Osteoblast (primary cell): ENCODE data around the gene ASPHD1. TPM values are rescaled to one million over a fixed set of nuclear protein-coding genes. Genes with fewer than 3 reads are reported as not detected.

Experiments used
- DNase-seq: peaks from one replicate; pipeline ENCODE4 v3.0.0; 2011; ENCODE audit warnings: low spot score, mixed read lengths; ENCODE audit not compliant: insufficient read length; ENCODE audit errors: missing footprints
- H2AFZ ChIP-seq: 2 replicates; pipeline ENCODE4 v1.6.0; 2011; ENCODE audit warnings: mild to moderate bottlenecking, low read length
- H3K27ac ChIP-seq: 2 replicates; pipeline ENCODE4 v1.5.1; 2011; ENCODE audit warnings: mild to moderate bottlenecking, low read depth, low read length, moderate library complexity
- H3K27me3 ChIP-seq: 2 replicates; pipeline ENCODE4 v1.6.0; 2012; ENCODE audit warnings: mild to moderate bottlenecking, control low read depth, inconsistent platforms, low read length, moderate library complexity; ENCODE audit not compliant: insufficient read depth
- H3K36me3 ChIP-seq: 2 replicates; pipeline ENCODE4 v1.5.1; 2011; ENCODE audit warnings: mild to moderate bottlenecking, low read length, control low read depth, moderate library complexity; ENCODE audit not compliant: insufficient read depth
- H3K4me1 ChIP-seq: 2 replicates; pipeline ENCODE4 v1.5.1; 2011; ENCODE audit warnings: mild to moderate bottlenecking, low read length, control low read depth, moderate library complexity; ENCODE audit not compliant: insufficient read depth
- H3K4me2 ChIP-seq: 2 replicates; pipeline ENCODE4 v1.6.0; 2011; ENCODE audit warnings: mild to moderate bottlenecking, low read length; ENCODE audit not compliant: insufficient read depth
- H3K4me3 ChIP-seq: fragments of 200-600 bp; sonication (generic); 3 replicates; pipeline ENCODE4 v1.5.1; 2012; ENCODE audit warnings: mild to moderate bottlenecking, low read length, inconsistent platforms; ENCODE audit not compliant: insufficient read depth
- H3K79me2 ChIP-seq: 2 replicates; pipeline ENCODE4 v1.6.0; 2012; ENCODE audit warnings: mild to moderate bottlenecking, low read length, control low read depth, inconsistent platforms; ENCODE audit not compliant: insufficient read depth
- H3K9me3 ChIP-seq: 2 replicates; pipeline ENCODE4 v1.5.1; 2011; ENCODE audit warnings: low read depth, low read length, control low read depth
- H4K20me1 ChIP-seq: 2 replicates; pipeline ENCODE4 v1.6.0; 2012; ENCODE audit warnings: mild to moderate bottlenecking, low read length, control low read depth; ENCODE audit not compliant: insufficient read depth
- total RNA-seq: library from RNA; depleted of rRNA; stranded (reverse); fragments of >200 nt; gene quantifications from 2 replicates; pipeline ENCODE4 v1.2.3, GENCODE V29; 2012
- TF ChIP-seq, protein P1 (sequence below): IDR thresholded peaks from 2 replicates; pipeline ENCODE4 v1.5.1; 2011; ENCODE audit warnings: mild to moderate bottlenecking, low read depth, low read length, moderate library complexity; ENCODE audit errors: extremely low read depth

ASPHD1 gene
- total RNA-seq, 1 donor = 1.8 TPM

DNA sequence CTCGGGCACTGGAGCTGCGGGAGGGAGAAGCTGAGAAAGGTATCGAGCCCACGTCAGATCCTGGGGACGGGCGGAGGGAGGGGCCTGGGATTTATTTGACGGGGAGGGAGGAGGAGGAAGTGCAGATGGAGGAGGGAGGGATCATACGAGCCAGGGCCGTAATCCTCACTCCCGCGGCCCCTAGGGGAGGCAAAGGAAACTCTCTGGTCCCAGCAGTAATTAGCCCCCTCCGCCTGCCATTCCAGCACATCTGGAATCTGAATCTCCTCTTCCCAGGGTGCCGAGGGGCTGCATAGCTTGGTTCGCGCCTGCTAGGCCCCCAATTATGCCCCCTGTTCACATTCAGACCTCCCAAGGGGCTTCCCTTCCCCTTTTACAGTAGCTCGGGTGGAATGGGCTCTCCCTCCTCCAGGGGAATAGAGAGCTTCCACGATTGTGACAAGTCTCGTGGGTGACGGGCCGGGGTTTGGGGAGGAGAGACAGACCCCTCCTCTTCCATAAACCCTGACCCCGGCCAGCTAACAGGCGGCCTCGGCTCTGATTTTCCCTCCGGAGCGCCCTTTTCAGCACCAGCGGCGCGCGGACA is 679 bp upstream of the ASPHD1 start, which contains the start of gene SEZ6L2:
TSS of gene SEZ6L2 (minus strand) at position 35 of the 586 bp plus-strand sequence. CDS start 531 bp downstream, outside the sequence.
- TF ChIP-seq, protein P1, sequence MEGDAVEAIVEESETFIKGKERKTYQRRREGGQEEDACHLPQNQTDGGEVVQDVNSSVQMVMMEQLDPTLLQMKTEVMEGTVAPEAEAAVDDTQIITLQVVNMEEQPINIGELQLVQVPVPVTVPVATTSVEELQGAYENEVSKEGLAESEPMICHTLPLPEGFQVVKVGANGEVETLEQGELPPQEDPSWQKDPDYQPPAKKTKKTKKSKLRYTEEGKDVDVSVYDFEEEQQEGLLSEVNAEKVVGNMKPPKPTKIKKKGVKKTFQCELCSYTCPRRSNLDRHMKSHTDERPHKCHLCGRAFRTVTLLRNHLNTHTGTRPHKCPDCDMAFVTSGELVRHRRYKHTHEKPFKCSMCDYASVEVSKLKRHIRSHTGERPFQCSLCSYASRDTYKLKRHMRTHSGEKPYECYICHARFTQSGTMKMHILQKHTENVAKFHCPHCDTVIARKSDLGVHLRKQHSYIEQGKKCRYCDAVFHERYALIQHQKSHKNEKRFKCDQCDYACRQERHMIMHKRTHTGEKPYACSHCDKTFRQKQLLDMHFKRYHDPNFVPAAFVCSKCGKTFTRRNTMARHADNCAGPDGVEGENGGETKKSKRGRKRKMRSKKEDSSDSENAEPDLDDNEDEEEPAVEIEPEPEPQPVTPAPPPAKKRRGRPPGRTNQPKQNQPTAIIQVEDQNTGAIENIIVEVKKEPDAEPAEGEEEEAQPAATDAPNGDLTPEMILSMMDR = peak; percentile 23
- H3K4me2 ChIP-seq = peak within 1 kb of the TSS; percentile 92
- peak; percentile 95 for DNase-seq
- H3K4me3 ChIP-seq = peak within 1 kb of the TSS; percentile 88
- H3K4me1 ChIP-seq = peaks cover 20% of the 10 kb centered on the region
- H3K36me3 ChIP-seq = peaks cover 4% of the 10 kb centered on the region
- peaks cover 8% of the 10 kb centered on the region for H3K27me3 ChIP-seq
- no peaks in the 10 kb centered on the region for H3K9me3 ChIP-seq
- H4K20me1 ChIP-seq = peaks cover 15% of the 10 kb centered on the region
- peak within 1 kb of the TSS; percentile 79 for H3K27ac ChIP-seq
- H2AFZ ChIP-seq = peak within 1 kb of the TSS; percentile 88
- H3K79me2 ChIP-seq = peaks cover 23% of the 10 kb centered on the region

DNA sequence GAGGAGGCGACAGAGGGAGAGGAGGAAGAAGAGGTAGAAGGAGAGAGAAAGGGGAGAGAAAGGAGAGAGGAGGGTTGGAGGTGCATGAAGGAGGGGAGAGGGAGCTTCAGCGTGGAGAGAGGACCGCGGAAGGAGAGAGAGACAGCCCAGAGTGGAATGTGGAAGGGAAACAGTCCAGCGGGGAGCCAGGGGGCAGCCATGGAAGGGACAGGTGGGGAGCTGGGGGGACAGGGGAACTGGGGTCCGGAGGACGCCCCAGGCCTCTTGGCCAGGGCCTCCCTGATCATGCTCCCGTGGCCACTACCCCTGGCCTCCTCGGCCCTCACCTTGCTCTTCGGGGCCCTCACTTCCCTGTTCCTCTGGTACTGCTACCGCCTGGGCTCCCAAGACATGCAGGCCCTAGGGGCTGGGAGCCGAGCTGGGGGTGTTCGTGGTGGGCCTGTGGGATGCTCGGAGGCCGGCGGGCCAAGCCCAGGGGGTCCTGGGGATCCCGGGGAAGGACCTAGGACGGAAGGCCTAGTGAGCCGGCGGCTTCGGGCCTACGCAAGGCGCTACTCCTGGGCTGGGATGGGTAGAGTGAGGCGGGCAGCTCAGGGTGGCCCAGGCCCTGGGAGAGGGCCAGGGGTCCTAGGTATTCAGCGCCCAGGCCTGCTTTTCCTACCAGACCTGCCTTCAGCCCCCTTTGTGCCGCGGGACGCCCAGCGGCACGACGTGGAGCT is 759 bp downstream of the ASPHD1 start:
- peak overlapping the region; percentile 88 for H2AFZ ChIP-seq
- no peaks in the 10 kb centered on the region for H3K9me3 ChIP-seq
- peaks cover 23% of the 10 kb centered on the region for H3K79me2 ChIP-seq
- H3K4me1 ChIP-seq = peaks cover 20% of the 10 kb centered on the region
- H3K36me3 ChIP-seq = peaks cover 12% of the 10 kb centered on the region
- TF ChIP-seq, protein P1 = no peak
- H3K27me3 ChIP-seq = peaks cover 8% of the 10 kb centered on the region
- H3K4me3 ChIP-seq = peak overlapping the region; percentile 88
- peaks cover 15% of the 10 kb centered on the region for H4K20me1 ChIP-seq
- peak overlapping the region; percentile 92 for H3K4me2 ChIP-seq
- H3K27ac ChIP-seq = peak overlapping the region; percentile 79
- peak; percentile 84 for DNase-seq

DNA sequence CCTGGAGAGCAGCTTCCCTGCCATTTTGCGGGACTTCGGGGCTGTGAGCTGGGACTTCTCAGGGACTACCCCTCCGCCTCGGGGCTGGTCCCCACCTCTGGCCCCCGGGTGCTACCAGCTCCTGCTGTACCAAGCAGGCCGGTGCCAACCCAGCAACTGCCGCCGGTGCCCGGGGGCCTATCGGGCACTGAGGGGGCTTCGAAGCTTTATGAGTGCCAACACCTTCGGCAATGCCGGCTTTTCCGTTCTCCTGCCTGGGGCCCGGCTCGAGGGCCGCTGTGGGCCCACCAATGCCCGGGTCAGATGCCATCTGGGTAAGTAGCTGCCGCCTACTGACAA is 1.3 kb downstream of the ASPHD1 start:
- TF ChIP-seq, protein P1 = no peak
- peaks cover 8% of the 10 kb centered on the region for H3K27me3 ChIP-seq
- no peak overlapping the region for H2AFZ ChIP-seq
- peak overlapping the region; percentile 92 for H3K4me2 ChIP-seq
- H3K36me3 ChIP-seq = peaks cover 16% of the 10 kb centered on the region
- peak overlapping the region; percentile 88 for H3K4me3 ChIP-seq
- H3K27ac ChIP-seq = peak overlapping the region; percentile 79
- peaks cover 20% of the 10 kb centered on the region for H3K4me1 ChIP-seq
- H3K79me2 ChIP-seq = peaks cover 23% of the 10 kb centered on the region
- peaks cover 15% of the 10 kb centered on the region for H4K20me1 ChIP-seq
- no peaks in the 10 kb centered on the region for H3K9me3 ChIP-seq
- DNase-seq = peak; percentile 59

DNA sequence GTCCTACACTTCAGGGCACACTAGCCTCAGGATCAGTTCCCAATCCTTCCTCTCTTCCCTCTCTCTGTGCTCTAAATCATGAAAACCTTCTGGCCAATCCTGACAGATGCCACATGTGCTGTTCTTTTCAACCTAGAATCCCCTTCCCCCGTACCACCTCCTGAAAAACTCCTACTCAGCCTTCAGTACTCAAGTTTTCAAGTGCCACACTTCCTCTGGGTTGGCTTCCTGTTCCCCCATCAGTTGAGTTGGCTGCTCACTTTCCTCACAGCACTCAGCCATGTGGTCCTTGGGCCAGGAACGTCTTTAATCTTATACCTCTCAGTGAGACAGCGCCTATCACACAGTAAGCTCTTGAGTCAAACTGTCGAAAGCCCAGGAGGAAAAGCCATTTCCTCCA is 3.3 kb downstream of the ASPHD1 start:
- Histone ChIP-seq H3K27ac (no peak overlapping the region), H3K27me3 (peaks cover 3% of the 10 kb centered on the region), H4K20me1 (peaks cover 15% of the 10 kb centered on the region), H2AFZ (no peak overlapping the region), H3K9me3 (no peaks in the 10 kb centered on the region), H3K4me3 (no peak overlapping the region), H3K4me1 (peaks cover 19% of the 10 kb centered on the region), H3K36me3 (peaks cover 16% of the 10 kb centered on the region), H3K4me2 (no peak overlapping the region), H3K79me2 (peaks cover 23% of the 10 kb centered on the region)
- peak; percentile 45 for DNase-seq
- TF ChIP-seq, protein P1 = no peak
